PC-3 (cell line): Measurements from ENCODE around the gene DENND6B. TPM values are rescaled to one million over a fixed set of nuclear protein-coding genes. Genes with fewer than 3 reads are reported as not detected.

Source experiments
- ATAC-seq: fragments of 200-7000 bp; cut with Tn5 transposase; 2 replicates; pipeline ENCODE4 v1.9.1; 2020; ENCODE audit warnings: mild to moderate bottlenecking, moderate library complexity
- BruUV-seq: library from RNA; stranded (reverse); fragments of 400-500 nt; replicated peaks from 2 replicates; lab custom pipeline; 2021; lab: Mats Ljungman, UMichigan
- CTCF ChIA-PET: fragments of 300-600 bp; sonication (Branson Sonifier 250); formaldehyde crosslinking; loops from one replicate; lab custom pipeline; 2022; ENCODE audit warnings: antibody characterized with exemption; lab: Charles Lee
- POLR2A ChIA-PET: fragments of 300-600 bp; sonication (Branson Sonifier 250); formaldehyde crosslinking; loops from one replicate; lab custom pipeline; 2022; ENCODE audit warnings: antibody characterized with exemption; ENCODE audit not compliant: unreplicated experiment; lab: Charles Lee
- DNase-seq: peaks from one replicate; pipeline ENCODE4 v3.0.0-alpha.2; 2015
- H2AFZ ChIP-seq: fragments of 300-600 bp; sonication (generic); 2 replicates; pipeline ENCODE4 v1.6.0; 2016; ENCODE audit warnings: antibody characterized with exemption, low read length
- H3F3A ChIP-seq: fragments of 300-600 bp; sonication (generic); one replicate; pipeline ENCODE4 v1.6.0; 2017; ENCODE audit warnings: antibody characterized with exemption, low read length, control low read depth, mild to moderate bottlenecking; ENCODE audit not compliant: unreplicated experiment
- H3K27ac ChIP-seq: fragments of 300-600 bp; sonication (generic); 2 replicates; pipeline ENCODE4 v1.5.1; 2016; ENCODE audit warnings: mild to moderate bottlenecking, low read length
- H3K27me3 ChIP-seq: fragments of 300-600 bp; sonication (generic); 2 replicates; pipeline ENCODE4 v1.6.1; 2016; ENCODE audit warnings: low read length, mixed read lengths
- H3K36me3 ChIP-seq: fragments of 300-600 bp; sonication (generic); 2 replicates; pipeline ENCODE4 v1.6.1; 2016; ENCODE audit warnings: low read depth, mixed run types, low read length, mixed read lengths
- H3K4me1 ChIP-seq: fragments of 300-600 bp; sonication (generic); 2 replicates; pipeline ENCODE4 v1.5.1; 2016; ENCODE audit warnings: low read length; ENCODE audit not compliant: insufficient read depth
- H3K4me2 ChIP-seq: fragments of 300-600 bp; sonication (generic); 2 replicates; pipeline ENCODE4 v1.6.0; 2016; ENCODE audit warnings: low read length
- H3K4me3 ChIP-seq: fragments of 300-600 bp; sonication (generic); 2 replicates; pipeline ENCODE4 v1.5.1; 2016; ENCODE audit warnings: mild to moderate bottlenecking, low read length, mixed read lengths
- H3K79me2 ChIP-seq: fragments of 300-600 bp; sonication (generic); 2 replicates; pipeline ENCODE4 v1.6.1; 2017; ENCODE audit warnings: low read length, mixed read lengths
- H3K9ac ChIP-seq: fragments of 300-600 bp; sonication (generic); 2 replicates; pipeline ENCODE4 v1.6.0; 2016; ENCODE audit warnings: mild to moderate bottlenecking, low read length
- H3K9me2 ChIP-seq: fragments of 300-600 bp; sonication (generic); replicated peaks from 2 replicates; pipeline ENCODE4 v1.6.1; 2016; ENCODE audit warnings: mixed run types, low read length, mixed read lengths
- H3K9me3 ChIP-seq: fragments of 300-600 bp; sonication (generic); 2 replicates; pipeline ENCODE4 v1.6.1; 2016; ENCODE audit warnings: low read length, mixed read lengths
- H4K20me1 ChIP-seq: fragments of 300-600 bp; sonication (generic); 2 replicates; pipeline ENCODE4 v1.6.1; 2016; ENCODE audit warnings: low read length, mixed read lengths
- EZH2 ChIP-seq: fragments of 300-600 bp; sonication (generic); IDR thresholded peaks from one replicate; pipeline ENCODE4 v1.6.1; 2017; ENCODE audit warnings: antibody characterized with exemption, mild to moderate bottlenecking, low read length; ENCODE audit not compliant: unreplicated experiment
- EZH2phosphoT487 ChIP-seq: fragments of 300-600 bp; sonication (generic); IDR thresholded peaks from 2 replicates; pipeline ENCODE4 v1.6.1; 2018; ENCODE audit warnings: mild to moderate bottlenecking, antibody characterized with exemption, low read length, borderline replicate concordance
- intact Hi-C: fragments of 100-400 bp; cut with micrococcal nuclease; formaldehyde crosslinking; loops from 2 replicates; pipeline ENCODE4 v1.9.0; 2023
- total RNA-seq: library from RNA; depleted of rRNA; stranded (reverse); fragments of >200 nt; gene quantifications from 2 replicates; pipeline ENCODE4 v1.2.3, GENCODE V29; 2014
- TF ChIP-seq, protein P1 (sequence below): fragments of 300-600 bp; sonication (generic); conservative IDR thresholded peaks from 2 replicates; pipeline ENCODE4 v1.5.1; 2017; ENCODE audit warnings: antibody characterized with exemption, low read depth, mild to moderate bottlenecking, low read length

Gene DENND6B
- total RNA-seq, 1 experiment from 2014 or later = 1.1 TPM

DNA sequence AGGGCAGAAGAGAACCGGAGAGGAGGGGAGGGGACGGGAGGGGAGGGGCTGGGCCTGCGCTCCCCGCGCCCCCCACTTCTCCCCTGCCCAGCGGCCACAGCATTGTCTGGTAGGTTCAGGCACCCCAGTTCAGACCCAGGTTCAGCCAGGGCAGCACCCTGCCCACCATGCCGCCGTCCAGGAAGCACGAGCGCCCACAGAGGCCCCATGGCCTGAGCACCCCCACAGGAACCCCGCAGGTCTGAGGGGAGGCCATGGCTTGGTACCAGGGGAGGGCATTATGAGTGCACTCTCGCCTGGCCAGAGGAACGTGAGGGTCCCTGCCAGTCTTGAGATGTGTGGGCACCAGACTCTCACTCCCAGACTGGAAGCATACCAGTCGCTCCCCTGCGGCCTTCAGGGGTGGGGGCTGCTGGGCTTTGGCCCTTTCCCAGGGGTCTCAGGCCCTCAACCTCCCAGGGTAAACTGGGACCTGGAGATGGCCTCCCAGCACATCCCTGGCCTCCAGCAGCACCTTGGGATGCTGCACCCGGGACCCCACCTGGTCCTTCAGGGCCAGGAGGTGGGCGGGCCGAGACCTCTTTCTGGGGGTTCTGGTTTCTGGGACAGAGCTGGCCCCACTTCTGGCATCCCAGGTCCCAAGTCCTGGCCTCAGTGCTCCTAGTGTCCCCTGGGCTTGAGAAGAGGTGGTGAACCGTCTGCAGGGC lies 18.8 kb downstream of the DENND6B start:
- intact Hi-C loops = no loop called here
- 0 out of 2 replicates have a peak, but pooled peaks cover 4% of the 10 kb centered on the region for H4K20me1 ChIP-seq
- ATAC-seq (no peak), DNase-seq (no peak)
- H3K9me3 ChIP-seq = no peaks in the 10 kb centered on the region
- no peak overlapping the region for H3K9ac ChIP-seq
- CTCF ChIA-PET = interaction anchor here (0.7 kb wide), 1 partner anchor 15 kb away, joined by 5 read pairs; no protein-coding TSS in a partner anchor
- H3K4me2 ChIP-seq = no peak overlapping the region
- H3K4me1 ChIP-seq = peaks cover 27% of the 10 kb centered on the region
- H3K79me2 ChIP-seq = peaks cover 38% of the 10 kb centered on the region
- H3F3A ChIP-seq = peaks cover 3% of the 10 kb centered on the region
- H2AFZ ChIP-seq = no peak overlapping the region
- no peaks in the 10 kb centered on the region for H3K36me3 ChIP-seq
- no peaks in the 10 kb centered on the region for H3K9me2 ChIP-seq
- H3K4me3 ChIP-seq = no peak overlapping the region
- no peak overlapping the region for H3K27ac ChIP-seq
- BruUV-seq = no TSS peak
- TF ChIP-seq, protein P1, sequence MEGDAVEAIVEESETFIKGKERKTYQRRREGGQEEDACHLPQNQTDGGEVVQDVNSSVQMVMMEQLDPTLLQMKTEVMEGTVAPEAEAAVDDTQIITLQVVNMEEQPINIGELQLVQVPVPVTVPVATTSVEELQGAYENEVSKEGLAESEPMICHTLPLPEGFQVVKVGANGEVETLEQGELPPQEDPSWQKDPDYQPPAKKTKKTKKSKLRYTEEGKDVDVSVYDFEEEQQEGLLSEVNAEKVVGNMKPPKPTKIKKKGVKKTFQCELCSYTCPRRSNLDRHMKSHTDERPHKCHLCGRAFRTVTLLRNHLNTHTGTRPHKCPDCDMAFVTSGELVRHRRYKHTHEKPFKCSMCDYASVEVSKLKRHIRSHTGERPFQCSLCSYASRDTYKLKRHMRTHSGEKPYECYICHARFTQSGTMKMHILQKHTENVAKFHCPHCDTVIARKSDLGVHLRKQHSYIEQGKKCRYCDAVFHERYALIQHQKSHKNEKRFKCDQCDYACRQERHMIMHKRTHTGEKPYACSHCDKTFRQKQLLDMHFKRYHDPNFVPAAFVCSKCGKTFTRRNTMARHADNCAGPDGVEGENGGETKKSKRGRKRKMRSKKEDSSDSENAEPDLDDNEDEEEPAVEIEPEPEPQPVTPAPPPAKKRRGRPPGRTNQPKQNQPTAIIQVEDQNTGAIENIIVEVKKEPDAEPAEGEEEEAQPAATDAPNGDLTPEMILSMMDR = no peak
- TF ChIP-seq EZH2 (no peak), EZH2phosphoT487 (no peak)
- POLR2A ChIA-PET = interaction anchor here (1.4 kb wide), 1 partner anchor 26 kb away, joined by 6 read pairs; no protein-coding TSS in a partner anchor
- no peaks in the 10 kb centered on the region for H3K27me3 ChIP-seq

DNA sequence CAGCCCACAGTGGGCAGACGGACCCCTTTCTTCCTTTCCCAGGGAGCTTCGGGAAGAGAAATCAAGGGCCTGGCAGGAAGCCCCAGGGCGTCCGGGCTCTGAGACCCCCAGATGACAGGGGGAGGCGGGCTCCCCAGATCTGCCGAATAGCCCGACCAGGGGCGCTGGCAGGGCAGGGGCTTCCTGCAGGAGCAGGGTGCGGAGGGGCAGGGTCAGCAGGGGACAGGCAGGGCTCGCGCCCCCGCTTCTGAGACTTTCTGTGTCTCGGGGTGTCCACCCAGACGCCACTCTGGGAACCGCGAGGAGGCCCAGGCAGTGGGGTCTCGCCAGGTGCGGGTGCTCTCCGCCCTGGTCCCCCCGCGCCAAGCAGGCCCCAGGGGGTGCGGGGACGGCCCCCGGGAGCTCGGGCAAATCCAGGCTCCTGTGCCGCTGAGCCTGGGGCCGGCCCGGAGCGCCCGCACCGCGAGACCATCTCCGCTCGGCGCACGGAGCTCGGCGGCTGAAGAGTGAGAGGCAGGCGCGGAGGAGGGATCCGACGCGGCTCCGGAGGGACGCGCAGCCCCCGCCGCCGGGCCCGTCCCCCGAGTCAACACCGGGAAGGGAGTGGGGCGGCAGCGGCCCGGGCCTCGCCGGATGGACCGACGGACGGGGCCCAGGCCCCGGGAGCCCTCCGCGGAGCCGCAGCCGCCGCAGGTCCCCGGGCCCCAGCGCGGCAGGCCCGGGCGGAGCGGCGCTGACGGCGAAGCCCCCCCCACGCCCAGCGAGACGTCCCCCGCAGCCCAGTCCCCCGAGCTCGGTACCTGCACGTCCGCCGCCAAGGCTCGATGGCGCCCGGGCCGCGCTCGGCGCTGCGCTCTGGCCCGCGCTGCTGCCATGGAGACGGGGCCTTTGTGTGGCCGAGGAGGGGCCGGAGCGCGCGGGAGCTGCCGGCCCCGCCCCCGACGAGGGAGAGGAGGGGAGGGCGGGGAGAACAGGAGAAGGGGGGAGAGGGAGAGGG lies 19.8 kb downstream of the DENND6B start, which contains the start of gene PLXNB2:
Gene PLXNB2 (minus strand): TSS at position 894 of the 997 bp plus-strand sequence. CDS start 17,062 bp downstream, outside the sequence.
- no peaks in the 10 kb centered on the region for H3K9me2 ChIP-seq
- H3K9ac ChIP-seq = peak within 1 kb of the TSS; percentile 94
- DNase-seq (peak; percentile 72), ATAC-seq (peak; percentile 6; the same call in 1 of the 2 replicates)
- no peaks in the 10 kb centered on the region for H3K9me3 ChIP-seq
- no peak for TF ChIP-seq EZH2phosphoT487
- TF ChIP-seq, protein P1 = no peak
- no peak for TF ChIP-seq EZH2
- peaks cover 37% of the 10 kb centered on the region for H3K4me1 ChIP-seq
- H3K27me3 ChIP-seq = no peaks in the 10 kb centered on the region
- H3K4me3 ChIP-seq = peak within 1 kb of the TSS; percentile 88
- H3K79me2 ChIP-seq = peaks cover 48% of the 10 kb centered on the region
- no peak within 1 kb of the TSS for H2AFZ ChIP-seq
- ChIA-PET CTCF (interaction anchor here (0.7 kb wide), 1 partner anchor 16 kb away, joined by 5 read pairs; no protein-coding TSS in a partner anchor), POLR2A (interaction anchor here (0.6 to 1.4 kb wide), 2 partner anchors 18 to 25 kb away, joined by 6 to 17 read pairs; no protein-coding TSS in a partner anchor)
- peak within 1 kb of the TSS; percentile 99 for H3K27ac ChIP-seq
- no TSS peak for BruUV-seq
- H3K4me2 ChIP-seq = peak within 1 kb of the TSS; percentile 99
- peaks cover 3% of the 10 kb centered on the region for H3F3A ChIP-seq
- no peaks in the 10 kb centered on the region for H3K36me3 ChIP-seq
- intact Hi-C loops = no loop called here
- 0 out of 2 replicates have a peak, but pooled peaks cover 4% of the 10 kb centered on the region for H4K20me1 ChIP-seq
